Measurements from ENCODE around the gene KIAA1549.
"Not testable (repeated sequence)": the region's sequence is repeated elsewhere in the genome, so short reads cannot be mapped to it uniquely, and the experiment has no call there.

The KIAA1549 gene

GRCh38 chr7:138981332-138982203 is at the start of gene KIAA1549:
TSS of gene KIAA1549 (minus strand) at chr7:138981389. CDS start at chr7:138981269, 120 bp downstream.
- DNase-seq, result peak in 17 of 56 donors; percentile 18 to 60 (median 36)

- DNase-seq, result no peak
Observed at GRCh38 chr7:139029353-139029752, 48.2 kb upstream of the KIAA1549 start.

GRCh38 chr7:139026551-139026950 is 45.4 kb upstream of the KIAA1549 start:
- no peak for DNase-seq

GRCh38 chr7:139025861-139026260 is 44.7 kb upstream of the KIAA1549 start:
- not testable (repeated sequence) for DNase-seq

DNA sequence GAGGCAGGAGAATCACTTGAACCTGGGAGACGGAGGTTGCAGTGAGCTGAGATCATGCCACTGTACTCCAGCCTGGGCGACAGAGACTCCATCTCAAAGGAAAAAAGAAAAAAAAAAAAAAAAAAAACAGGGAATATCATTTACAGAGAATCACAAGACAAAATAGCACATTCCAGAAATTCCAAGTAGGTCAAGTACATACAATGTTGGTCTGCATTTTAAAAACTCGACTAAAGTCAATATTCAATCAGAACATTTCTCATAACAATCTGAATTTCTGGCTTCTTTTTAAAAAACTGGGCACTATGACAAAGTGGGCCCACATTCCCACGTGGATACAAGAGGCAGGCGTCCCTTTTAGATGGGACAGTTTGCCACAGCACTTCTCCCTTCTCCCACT is 41.9 kb upstream of the KIAA1549 start:
- no peak for DNase-seq

GRCh38 chr7:139022286-139022685 is 41.1 kb upstream of the KIAA1549 start:
- no peak for DNase-seq

GRCh38 chr7:139018910-139019309 is 37.7 kb upstream of the KIAA1549 start:
- DNase-seq, result no peak

DNA sequence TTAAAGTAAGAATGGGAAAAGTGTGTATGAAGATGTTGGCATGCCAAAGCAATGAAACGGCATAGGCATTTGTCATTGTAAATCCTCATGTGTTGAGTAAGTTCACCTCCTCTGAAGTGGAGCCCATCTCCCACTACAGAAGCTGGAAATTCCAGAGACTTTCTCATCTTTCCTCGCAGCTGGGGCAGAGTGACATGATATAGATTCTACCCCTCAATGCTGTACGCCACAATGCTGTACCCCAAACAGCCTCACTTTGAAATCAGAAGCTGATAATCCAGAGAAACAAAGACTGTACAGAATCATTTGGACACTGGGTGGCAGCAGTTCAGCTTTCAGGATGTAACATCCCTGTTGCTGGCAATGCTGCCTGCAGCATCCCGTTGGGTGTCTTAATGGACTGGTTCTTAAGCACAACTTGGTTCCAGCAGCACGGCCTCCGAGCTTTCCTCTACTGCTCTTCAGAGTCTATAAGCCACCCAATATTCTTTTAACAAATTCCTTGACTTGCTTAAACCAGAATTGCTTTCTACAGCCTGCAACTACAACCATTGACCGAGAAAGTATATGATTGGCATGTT is 35.8 kb upstream of the KIAA1549 start:
- peak in 44 of 56 donors; percentile 2 to 72 (median 22) for DNase-seq

- no peak for DNase-seq
Observed at GRCh38 chr7:139011373-139011772, 30.2 kb upstream of the KIAA1549 start.

- no peak for DNase-seq
Observed at GRCh38 chr7:139004321-139005090, 23.3 kb upstream of the KIAA1549 start.

DNA sequence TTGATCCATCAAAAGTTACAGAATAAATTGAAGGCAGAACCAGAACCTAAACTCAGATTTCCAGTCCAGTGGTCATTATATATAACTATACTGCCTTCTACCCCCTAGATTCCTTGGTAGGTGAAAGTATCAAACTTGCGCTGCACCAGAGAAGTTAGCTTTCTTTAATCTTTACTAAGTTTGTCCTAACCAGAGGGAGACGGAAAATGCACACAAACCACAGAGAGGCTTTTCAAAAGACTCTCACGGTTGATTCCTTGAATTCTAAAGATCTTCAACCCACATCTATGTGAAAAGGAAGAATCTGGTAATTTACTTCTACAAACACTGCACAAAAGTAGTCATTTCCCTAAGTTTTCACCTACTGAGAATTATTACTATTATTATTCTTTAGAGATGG is 18.2 kb upstream of the KIAA1549 start:
- DNase-seq, result no peak

DNA sequence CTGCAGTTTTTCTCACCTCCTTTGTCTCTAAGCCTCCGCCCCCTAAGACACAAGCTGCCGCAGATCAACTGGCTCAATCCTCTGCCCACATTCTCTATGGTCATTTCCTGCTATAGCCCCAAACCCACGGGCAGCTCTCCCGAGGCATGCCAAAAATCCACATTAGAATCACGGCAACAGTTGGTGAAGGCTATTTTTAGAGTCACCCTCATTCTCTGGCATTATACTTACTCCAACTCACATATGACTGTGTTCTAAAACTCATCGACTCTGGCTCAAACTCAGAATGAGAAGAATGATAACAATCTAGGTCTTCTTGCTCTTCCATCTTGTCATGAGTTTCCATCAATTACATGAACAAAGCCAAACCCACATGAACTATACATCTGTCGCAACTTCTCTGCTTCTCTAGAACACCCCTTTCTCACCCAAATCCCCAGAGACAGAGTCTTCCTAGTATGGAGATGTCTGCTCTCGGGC is 10.9 kb upstream of the KIAA1549 start:
- peak in 10 of 56 donors; percentile 10 to 58 (median 26) for DNase-seq

GRCh38 chr7:138987686-138988085 is 6.5 kb upstream of the KIAA1549 start:
- no peak for DNase-seq

DNA sequence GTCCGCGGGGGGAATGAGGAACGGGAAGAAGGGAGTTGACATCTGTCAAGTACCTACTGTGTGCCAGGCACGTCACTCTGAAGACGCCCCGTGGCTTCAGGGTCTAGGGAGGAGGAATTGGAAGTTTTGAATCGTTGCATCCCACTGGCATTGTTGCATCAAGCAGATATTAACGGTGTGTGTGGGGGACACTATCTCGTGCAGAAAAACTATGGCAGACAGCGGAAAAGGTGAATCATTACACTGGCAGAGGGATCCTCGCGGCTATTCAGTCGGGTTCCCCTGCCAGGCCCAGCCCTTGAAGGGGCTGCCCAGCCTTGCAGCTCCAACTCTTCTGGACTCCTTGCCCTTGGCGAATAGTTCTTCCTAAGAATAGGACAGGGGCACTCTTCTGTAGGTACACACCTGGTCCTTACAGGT is 1.0 kb upstream of the KIAA1549 start:
- no peak for DNase-seq

GRCh38 chr7:138980563-138981291 is 462 bp downstream of the KIAA1549 start:
- peak in 3 of 56 donors; percentile 13 to 34 (median 27) for DNase-seq

DNA sequence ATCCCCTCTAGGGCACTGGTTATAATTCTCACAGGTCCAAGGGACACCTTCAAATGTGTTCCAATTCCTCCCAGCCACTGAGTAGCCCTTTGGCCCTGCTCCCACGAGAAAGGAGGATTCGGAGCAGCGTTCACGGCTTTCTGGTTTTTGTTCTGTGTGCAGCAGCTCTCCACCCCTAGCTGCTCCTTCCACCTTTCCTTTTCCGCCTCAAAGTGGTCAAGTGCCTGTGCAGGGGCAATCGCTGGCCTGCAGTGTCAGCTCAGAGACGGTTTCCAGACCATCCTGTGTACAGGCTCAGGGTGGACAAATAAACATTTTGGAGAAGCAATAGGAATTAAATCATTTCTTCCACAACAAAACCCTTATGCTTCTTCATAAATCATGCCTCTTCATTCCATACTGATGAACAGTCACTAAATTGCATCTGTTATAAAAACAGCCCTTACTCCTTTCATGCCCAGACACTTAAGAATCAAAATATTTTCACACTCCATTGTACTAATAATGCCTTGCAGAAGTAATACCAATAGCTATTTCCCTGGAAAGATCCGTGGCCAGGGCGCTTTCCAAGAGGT is 1.1 kb downstream of the KIAA1549 start:
- DNase-seq, result no peak

GRCh38 chr7:138979226-138979979 is 1.8 kb downstream of the KIAA1549 start:
- no peak for DNase-seq

DNA sequence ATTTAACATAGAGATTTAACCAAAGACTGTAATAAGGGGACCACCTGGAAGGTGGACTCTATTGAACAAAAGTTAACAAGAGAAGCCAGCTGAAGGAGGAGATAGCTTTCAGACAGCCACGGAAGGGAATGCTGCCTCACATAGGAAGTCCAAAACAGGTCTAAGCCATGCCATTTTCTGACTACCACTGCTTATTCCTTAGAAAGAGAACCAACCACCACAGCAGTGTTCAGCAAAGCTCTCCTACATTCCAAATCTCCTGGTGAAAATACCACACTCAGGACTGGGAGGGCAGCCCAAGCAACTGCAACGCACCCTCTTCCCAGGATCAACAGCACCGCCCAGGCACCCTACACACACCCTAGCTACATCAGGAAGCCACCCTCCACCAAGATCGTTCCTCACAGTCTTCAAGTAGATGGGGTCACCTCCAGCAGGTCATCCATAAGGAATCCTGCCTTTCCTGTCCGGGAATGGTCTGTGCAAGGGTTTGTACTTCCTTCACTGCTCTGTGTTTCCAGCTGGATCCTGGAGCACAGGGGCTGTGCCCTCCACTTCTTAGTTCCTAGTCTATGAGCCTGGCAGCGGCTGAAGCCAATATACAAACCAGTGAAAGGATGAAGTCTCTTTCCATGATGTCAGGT is 2.5 kb downstream of the KIAA1549 start:
- no peak for DNase-seq

GRCh38 chr7:138976161-138976560 is 5.0 kb downstream of the KIAA1549 start:
- not testable (repeated sequence) for DNase-seq
